HG02623 (cell line): ENCODE measurements around the gene PER3.

Experiments used
- ATAC-seq: cut with Tn5 transposase; IDR thresholded peaks from one replicate; pipeline ENCODE4 v1.9.1; 2021; ENCODE audit warnings: moderate library complexity; ENCODE audit not compliant: unreplicated experiment

The PER3 gene

DNA sequence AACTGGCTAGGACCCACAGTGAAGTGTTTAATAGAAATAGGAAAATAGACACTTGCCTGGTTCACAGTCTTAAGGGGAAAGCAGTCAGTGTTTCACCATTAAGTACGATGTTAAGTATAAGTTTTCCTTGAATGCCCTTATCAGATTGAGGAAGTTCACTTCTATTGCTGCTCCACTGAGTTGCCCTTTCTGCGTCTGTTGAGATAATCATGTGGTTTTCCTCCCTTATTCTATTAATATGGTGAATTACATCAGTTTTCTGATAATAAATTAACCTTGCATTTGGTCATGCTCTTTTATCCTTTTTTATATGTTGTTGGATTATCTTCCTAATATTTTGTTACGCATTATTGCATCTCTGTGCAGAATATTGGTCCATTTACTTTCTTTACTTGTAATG is 47.4 kb downstream of the PER3 start:
- no peak for ATAC-seq

DNA sequence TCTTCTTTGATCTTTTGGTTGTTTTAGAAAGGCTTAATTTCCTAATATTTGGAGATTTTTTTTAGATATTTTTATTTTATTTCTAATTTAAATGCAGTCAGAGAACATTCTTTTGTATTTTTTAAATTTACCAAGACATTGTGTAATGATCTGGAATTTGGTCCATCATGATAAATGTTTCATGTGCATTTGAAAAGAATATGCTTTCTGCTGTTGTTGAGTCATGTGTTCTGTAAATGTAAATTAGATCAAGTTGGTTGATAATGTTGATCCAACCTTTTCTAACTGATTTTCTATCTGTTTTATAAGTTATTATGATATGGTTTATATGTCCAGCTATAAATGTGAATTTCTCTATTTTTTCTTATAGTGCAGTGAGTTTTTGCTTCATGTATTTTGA is 48.9 kb downstream of the PER3 start:
- ATAC-seq = no peak

DNA sequence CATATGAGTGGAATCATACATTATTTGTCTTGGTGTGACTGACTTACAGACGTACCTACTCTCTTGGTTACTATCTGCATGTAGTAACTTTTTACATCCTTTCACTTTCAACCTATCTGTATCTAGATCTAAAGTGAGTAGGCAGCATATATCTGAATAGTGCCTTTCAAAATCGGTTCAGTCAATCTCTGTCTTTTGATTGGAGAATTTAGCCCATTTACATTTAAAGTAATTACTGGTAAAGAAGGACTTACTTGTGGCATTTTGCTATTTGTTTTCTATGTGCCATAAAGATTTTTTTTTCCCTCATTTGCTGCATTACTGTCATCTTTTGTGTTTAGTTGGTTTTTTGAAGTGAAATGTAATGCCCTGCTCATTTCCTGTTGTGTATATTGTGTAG is 54.6 kb downstream of the PER3 start:
- ATAC-seq = no peak

DNA sequence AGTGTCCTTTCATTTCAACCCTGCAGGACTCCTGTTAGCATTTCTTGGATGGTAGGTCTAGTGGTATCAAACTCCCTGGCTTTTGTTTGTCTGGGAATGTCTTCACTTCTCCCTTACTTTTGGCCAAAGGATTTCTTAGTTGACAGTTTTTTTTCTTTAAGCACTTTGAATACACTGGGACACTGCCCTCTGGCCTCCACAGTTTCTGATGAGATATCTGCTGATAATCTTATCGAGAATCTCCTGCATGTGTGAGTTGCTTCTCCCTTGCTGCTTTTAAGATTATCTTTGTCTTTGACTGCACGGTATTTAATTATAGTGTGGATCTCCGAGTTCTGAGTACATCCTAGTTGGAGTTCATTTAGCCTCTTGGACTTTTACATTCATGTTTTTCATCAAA is 55.4 kb downstream of the PER3 start:
- ATAC-seq = no peak

DNA sequence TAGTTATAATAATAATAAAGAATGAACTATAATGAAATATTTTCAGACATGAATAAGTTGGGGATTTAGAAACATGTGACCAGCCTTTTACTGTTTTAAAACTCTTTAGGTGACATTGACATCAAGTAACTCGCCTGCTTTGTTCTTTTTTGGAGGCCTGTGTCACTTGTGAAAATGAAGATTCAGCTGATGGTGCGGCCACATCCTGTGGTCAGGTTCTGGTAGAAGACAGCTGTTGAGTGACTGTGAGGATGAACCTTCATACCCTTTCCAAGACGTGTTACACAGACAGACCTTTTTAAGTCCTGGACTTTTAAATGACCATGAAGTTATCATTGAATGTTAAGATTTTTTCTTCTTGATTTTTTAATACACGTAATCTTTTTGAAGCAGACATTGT is 58.4 kb downstream of the PER3 start:
- ATAC-seq = no peak

DNA sequence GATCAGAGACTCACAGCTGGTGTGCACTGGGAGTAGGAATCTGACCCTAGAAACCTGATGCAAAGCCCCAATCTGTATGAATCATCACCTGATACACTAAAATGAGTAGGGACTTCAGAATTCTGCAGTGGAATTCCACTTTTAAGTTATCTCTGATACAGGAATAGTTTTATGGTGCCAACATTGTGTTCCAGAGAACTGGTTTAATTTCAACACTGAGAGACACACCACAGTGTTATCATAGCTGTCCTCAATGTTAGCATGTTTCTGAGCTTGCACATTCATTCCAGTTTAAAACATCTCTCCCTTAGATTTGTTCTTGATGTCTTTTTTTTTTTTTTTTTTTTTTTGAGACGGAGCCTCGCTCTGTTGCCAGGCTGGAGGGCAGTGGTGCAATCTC is 61.7 kb downstream of the PER3 start:
- no peak for ATAC-seq

DNA sequence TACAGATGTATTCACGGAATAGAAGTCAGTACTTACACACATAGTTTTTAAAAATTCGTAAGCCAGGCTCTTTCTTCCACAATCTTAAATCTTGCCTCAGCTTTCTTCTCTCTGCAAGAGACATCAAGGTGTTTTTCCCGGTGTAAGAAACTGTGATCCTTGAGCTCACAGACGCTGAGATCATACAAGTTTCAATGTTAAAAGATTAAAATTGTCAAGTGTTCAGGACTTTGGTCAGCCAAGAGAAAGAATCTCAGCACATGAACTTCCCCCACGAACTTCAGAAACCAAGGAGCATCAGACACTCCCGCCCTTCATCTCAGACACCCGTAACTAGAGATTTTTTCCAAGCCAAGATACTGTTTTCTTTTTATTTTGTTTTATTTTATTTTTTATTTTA is 62.6 kb downstream of the PER3 start:
- no peak for ATAC-seq

DNA sequence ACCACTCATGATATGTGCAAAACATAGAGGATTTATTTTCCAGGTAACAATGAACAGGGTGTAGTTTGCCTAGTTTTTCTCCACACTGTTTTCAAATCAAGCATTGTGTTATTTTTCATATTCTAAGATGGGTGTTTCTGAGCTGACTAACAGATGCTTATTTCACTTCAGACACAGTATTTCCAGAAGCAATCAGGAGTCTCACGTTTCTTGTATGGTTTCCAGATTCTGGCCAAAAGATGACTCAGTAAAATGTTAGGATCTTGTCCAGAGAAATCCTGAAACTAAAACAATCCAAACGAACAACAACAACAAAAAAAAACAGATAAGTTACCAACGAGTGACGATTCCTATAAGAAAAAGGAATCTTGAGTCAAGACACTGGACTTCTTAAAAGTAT is 63.5 kb downstream of the PER3 start:
- ATAC-seq = no peak

DNA sequence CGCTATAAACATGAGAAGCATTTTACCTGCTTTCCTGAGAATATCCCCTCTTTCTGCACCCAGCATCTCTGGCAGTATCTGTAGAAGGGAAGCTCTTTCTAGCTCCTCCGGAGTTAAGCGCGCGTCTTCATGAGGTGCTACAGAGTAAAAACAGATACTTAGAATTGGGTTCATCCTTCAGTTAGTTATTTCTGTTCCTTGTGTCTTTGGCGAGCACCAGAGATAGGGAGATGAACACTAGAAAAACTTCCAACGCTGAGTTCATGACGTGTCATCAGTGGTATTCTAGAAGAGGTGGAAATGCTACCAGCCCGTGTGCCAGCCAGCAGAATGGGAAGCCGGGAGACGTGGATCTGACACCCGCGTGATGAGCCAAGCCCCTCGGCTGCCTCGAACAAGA is 66.7 kb downstream of the PER3 start:
- no peak for ATAC-seq

DNA sequence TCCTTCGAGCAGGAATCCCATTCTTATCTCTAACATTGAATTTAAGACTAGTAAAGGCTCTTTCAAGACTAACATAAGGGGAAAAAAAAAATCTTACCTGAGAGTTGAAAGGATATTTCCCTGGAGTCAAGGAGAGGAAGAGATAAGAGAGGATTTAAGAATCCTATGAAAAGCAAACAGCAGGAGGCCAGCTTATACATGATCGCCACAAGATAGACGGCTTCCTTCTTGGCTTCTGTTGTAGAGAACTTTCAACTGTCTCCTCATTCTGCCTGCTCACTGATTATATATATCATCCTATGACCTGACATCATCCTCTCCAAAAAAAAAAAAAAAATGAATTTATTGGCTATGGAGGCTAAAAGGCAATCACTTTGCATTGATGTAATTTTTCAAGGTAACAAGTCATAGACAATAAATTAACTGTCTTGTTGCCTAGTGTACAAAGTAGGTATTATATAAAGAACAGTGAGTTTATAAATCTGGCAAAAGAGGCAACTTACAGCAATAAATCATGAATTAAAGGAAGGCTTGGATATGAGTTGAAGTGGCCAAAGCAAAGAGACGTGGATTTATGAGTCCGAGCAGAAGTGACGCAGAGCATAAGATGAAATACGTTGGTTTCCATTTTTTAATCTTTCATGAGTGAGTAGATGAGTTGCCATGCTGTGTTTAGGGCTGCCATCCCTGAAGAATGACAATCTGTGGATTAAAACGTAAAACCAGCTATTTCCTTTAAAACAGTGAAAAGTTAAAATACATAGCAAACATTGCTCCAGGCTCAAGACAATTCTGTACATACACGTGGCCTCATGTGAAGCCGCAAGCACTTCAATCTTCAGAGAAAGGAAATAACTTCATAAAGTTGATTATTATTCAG is 69.0 kb downstream of the PER3 start, which contains the start of gene UTS2:
Gene UTS2 (minus strand): TSS at position 262 of the 880 bp plus-strand sequence. CDS start 62 bp downstream, at position 200.
- ATAC-seq = no peak

DNA sequence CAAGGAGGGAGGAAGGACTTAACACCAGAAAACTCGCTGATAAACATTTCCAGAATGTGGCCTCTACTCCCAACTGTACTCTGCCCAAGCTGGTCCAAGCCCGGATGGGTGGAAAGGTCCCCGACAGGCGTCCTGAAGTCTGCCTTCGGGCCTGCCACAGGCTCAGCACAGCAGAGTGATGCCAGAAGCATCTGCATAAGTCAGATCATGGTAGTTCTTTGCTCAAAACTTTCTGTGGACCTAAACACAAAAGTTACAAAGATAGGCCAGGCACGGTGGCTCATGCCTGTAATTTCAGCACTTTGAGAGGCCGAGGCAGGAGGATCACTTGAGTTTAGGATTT is 69.6 kb downstream of the PER3 start:
- ATAC-seq = no peak

DNA sequence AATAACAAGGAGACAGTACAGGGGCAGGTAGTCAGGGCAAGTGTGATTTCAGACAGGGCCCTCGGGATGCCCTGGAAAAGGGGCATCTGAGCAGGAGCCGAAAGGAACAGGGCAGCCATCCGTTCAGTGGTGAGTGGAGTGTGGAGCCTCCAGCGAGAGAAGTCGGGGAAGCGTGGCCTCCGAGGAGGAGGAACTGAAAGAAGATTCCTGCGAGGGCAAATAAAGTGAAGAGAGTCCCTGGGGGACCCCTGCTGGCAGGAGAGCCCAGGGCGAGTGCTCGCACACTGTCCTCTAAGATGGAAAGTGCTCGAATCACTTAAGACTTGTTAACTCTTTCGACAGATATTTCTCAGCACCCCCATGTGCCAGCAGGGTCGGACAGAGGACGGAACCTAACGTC is 72.3 kb downstream of the PER3 start:
- ATAC-seq = no peak

DNA sequence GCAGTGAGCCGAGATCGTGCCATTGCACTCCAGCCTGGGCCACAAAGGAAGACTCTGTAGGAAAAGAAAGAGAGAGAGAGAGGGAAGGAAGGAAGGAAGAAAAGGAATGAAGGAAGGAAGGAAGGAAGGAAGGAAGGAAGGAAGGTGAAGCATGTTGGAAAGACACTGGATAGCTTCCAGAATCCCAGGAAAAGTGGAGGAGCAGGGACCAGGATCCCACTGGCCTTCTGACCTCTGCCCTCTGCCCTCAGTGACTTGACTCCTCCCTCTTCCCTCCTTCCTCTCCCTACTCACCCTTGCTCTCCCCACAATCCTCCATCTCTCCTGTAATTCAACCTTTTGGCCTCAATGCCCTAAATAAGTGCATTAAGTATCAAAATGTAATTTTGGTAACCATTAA is 72.9 kb downstream of the PER3 start:
- no peak for ATAC-seq

DNA sequence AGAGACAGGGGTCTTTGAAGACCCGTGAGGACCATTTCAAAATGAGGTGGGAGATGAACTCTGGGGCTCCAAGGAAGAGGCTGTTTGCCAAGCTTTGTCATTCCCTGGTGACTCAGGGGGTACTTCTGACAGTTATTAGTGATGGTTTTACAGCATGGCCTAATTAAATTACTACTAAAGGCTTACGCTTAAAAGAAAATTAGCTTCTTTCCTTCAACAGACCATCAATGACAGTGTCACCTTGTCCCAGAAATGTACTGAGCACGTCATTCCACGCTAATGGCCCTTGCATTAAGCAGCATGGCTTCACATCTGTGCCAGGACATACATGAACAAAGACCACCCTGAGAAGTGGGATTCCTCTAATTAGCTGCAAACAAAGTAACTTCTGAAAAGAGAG is 73.9 kb downstream of the PER3 start:
- ATAC-seq = no peak

DNA sequence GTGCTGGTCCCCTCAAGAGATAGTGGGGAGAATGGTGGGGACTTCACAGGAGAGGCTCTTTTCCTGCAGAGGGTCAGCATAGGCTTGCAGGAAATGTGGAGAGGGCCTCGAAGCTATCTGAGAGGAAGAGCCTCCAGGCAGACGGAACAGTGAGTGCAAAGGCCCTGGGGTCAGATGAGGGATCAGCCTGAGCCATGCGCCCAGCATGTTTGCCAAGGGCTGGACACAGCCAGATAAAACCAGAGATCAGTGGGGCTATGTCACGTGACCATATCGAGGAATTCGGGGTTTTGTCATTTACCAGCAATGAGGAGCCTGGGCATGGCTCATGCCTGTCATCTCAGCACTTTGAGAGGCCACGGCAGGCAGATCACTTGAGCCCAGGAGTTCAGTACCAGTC is 75.3 kb downstream of the PER3 start:
- no peak for ATAC-seq

DNA sequence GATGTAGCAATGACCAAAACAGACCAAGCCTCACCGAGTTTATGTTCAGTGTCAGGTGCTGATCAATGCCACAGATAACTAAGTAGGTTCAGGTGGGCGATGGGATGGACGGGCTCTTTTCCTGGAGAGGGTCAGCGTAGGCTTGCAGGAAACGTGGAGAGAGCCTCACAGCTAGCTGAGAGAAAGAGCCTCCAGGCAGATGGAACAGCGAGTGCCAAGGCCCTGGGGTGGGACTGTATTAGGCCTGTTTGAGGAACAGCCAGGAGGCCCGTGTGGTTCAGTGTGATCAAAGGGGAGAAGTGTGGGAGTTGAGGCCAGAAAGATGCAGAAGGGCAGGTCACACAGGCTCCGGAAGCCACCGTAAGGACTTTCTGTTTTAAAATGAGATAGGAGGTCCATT is 76.0 kb downstream of the PER3 start:
- no peak for ATAC-seq

DNA sequence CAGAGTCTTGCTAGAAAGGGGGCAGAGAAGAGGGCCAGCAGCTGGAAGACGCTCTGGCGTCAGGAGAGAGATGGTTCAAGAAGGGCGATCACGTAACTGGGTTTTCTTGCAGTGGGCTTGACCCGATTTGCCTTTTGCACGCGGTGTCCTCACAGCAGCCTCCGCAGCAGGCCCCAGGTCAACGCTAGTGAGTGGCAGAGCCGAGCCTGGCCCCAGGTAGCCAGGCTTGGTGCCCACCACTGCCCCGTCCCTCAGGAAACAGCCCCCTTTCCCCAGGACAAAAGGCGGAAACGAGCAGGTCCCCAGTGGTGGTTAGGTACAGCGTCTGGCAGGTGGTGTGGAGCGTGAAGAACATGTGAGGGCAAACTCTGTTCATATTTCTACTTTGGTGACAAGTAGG is 77.4 kb downstream of the PER3 start:
- no peak for ATAC-seq

DNA sequence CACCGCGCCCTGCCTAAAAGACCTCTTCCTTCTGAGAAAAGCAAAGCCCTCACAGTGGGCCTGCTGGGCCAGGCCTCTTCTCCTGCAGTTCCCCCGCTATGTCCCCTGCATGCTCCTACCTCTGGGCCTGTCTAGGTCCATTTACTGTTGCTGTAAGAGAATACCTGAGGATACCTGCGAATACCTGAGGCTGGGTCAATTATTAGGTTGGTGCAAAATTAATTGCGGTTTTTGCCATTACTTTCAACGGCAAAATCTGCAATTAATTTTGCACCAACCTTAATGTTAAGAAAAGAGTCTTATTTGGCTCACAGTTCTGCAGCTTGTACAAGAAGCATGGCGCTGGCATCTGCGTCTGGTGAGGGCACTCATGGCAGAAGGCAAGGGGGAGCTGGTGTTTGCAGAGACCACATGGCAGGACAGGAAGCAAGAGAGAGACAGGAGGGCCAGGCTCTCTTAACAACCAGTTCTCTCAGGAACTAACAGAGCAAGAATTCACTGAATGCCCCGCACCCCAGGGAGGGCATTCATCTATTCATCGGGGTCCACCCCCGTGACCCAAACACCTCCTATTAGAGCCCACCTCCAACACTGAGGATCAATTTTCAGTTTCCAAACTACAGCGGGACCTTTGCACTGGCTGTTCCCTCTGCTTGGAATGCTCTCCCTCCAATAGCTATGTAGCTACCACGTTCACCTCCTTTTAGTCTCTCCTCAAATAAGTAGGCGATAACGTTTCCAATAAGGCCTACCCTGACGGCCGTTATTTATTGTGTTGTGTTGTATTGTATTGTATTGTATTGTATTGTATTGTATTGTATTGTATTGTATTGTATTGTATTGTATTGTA is 78.3 kb downstream of the PER3 start:
- ATAC-seq = no peak

DNA sequence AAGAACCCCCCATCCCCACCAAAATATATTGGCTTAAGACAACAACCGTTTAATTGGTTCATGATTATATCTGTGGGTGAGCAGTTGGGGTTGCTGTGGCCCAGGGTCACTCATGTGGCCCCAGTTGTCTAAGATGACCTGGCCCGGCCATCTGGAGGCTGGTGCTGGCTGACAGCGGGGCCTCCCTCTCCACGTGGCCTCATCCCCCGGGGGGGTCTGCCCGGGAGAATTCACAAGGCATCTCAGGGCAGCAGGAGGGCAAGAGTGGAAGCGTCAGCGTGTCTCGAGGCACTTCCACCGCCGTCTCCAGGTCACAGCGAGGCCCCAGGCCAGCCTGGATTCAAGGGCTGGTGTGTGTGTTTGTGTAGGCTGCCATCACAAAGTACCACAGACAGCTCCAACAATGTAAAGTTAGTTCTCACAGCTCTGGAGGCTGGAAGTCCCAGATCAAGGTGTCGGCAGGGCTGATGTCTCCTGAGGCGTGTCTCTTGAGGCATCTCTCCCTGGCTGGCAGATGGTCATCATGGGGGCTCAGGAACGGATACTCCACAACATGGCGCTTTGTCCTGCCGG is 79.8 kb downstream of the PER3 start:
- no peak for ATAC-seq

DNA sequence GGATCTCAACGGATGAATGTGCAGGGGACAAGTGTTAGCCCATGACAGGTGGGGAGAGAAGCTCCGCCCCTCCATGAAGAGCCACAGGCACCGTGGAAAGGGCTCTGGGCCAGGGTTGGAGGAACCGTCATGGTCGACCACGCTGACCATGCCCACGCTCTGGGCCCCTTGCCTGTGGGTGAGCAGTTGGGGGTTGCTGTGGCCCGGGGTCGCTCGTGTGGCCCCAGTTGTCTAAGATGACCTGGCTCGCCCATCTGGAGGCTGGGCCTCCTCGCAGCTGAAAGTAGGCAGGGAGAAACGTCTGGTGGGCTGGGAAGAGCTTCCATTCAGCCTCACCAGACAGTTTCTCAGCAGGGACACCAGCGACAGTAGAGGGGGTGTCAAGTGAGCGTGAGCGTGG is 81.9 kb downstream of the PER3 start:
- no peak for ATAC-seq

DNA sequence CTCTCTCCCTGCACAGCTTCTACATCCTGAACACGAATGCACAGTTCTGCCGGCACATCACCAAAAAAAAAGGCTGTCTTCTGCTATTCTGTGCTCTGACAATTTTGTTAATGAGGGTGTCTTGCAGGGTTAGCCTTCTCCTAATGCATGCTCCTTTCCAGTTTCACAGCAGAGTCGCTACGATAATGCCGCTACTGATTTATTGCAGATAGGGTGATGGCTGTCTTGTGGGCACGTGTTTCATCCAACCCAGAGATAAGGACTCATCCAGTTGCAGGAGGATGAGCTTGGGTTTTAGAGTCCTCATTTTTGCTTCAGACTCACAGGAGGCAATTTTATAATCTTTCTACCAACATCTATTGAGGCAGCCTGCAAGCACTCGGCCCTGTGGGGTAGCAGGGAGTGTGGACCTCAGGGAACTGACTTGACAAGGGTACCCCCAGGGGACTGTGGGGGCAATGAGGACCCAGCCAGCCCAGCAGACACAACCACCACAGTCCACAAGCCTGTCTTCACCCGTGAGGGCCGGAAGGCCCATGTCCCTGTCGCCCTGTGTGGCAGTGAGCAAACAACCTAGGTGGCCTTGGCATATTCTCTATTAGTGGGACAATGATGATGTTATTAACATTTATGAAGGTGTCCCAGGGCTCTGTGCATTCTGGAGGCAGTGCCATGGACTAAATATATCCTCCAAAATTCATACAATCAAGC is 84.1 kb downstream of the PER3 start:
- no peak for ATAC-seq
